Measurements from ENCODE around the gene MED15.
A peak's percentile ranks its signal among the peaks of the same experiment; 100 is the strongest.
"Not testable (repeated sequence)": the region's sequence is repeated elsewhere in the genome, so short reads cannot be mapped to it uniquely, and the experiment has no call there.

Gene MED15

GRCh38 chr22:20587206-20587958 lies 80.0 kb downstream of the MED15 start:
- no peak for DNase-seq

- DNase-seq, result no peak
These were observed 80.9 kb downstream of the MED15 start for GRCh38 chr22:20588092-20588842.

- no peak for DNase-seq
These were observed 81.6 kb downstream of the MED15 start for GRCh38 chr22:20588843-20589581.

GRCh38 chr22:20589614-20590476 lies 82.4 kb downstream of the MED15 start:
- DNase-seq, result no peak

- DNase-seq, result no peak
These were observed 83.3 kb downstream of the MED15 start for GRCh38 chr22:20590477-20591294.

GRCh38 chr22:20591295-20591645 lies 83.9 kb downstream of the MED15 start:
- no peak for DNase-seq

GRCh38 chr22:20591660-20592310 lies 84.4 kb downstream of the MED15 start:
- DNase-seq, result peak; percentile 54

GRCh38 chr22:20594038-20594437 lies 86.6 kb downstream of the MED15 start:
- DNase-seq, result not testable (repeated sequence)

- not testable (repeated sequence) for DNase-seq
These were observed 87.1 kb downstream of the MED15 start for GRCh38 chr22:20594486-20594885.

GRCh38 chr22:20595461-20595860 lies 88.1 kb downstream of the MED15 start:
- no peak for DNase-seq

- DNase-seq, result no peak
These were observed 91.7 kb downstream of the MED15 start for GRCh38 chr22:20599117-20599516.

GRCh38 chr22:20600137-20600673 lies 92.8 kb downstream of the MED15 start:
- DNase-seq, result no peak

- DNase-seq, result no peak
These were observed 93.9 kb downstream of the MED15 start for GRCh38 chr22:20601308-20601707.

- no peak for DNase-seq
These were observed 95.3 kb downstream of the MED15 start for GRCh38 chr22:20602609-20603164.

GRCh38 chr22:20604092-20604747 lies 96.8 kb downstream of the MED15 start:
- DNase-seq, result no peak

- DNase-seq, result no peak
These were observed 97.4 kb downstream of the MED15 start for GRCh38 chr22:20604776-20605221.

GRCh38 chr22:20605328-20605727 lies 97.9 kb downstream of the MED15 start:
- DNase-seq, result no peak

GRCh38 chr22:20606041-20606783 lies 98.8 kb downstream of the MED15 start:
- DNase-seq, result peak; percentile 82

- DNase-seq, result no peak
These were observed 99.3 kb downstream of the MED15 start for GRCh38 chr22:20606784-20607128.
